Uterus (tissue), 2 donors: Measurements from ENCODE around the gene ZDHHC14.

ENCODE experiments used
- CTCF ChIP-seq, 4 experiments: fragments of 200-600 bp in 2 of 4; fragments of 450-650 bp in 2 of 4; sonication (generic) in 2 of 4; IDR thresholded peaks; one replicate each; pipeline ENCODE4 v1.5.1; 2016 to 2019; ENCODE audit warnings: antibody characterized with exemption in 4 of 4, mild to moderate bottlenecking in 2 of 4, moderate library complexity in 1 of 4
- POLR2A ChIP-seq, 2 donors: fragments of 450-650 bp; IDR thresholded peaks; one replicate each; pipeline ENCODE4 v1.6.1; 2016; ENCODE audit warnings: antibody characterized with exemption in 2 of 2, mild to moderate bottlenecking in 1 of 2, moderate library complexity in 1 of 2

- TF ChIP-seq CTCF (IDR thresholded peaks at IDR 0.05) (peak in 1 of 4 experiments; percentile 9), POLR2A (IDR thresholded peaks at IDR 0.05) (no peak)
Observed at GRCh38 chr6:157635388-157636244, 254.6 kb downstream of the ZDHHC14 start.
